HepG2 (cell line): ENCODE data around the gene H6PD. TPM values are rescaled to one million over a fixed set of nuclear protein-coding genes. Genes with fewer than 3 reads are reported as not detected.

Experiments used
- ATAC-seq: fragments of 200-7000 bp; cut with Tn5 transposase; 3 replicates; pipeline ENCODE4 v1.9.1; 2020; ENCODE audit warnings: mild to moderate bottlenecking, moderate library complexity
- BruUV-seq: library from RNA; stranded (reverse); fragments of 400-500 nt; replicated peaks from 2 replicates; lab custom pipeline; 2021; lab: Mats Ljungman, UMichigan
- CTCF ChIA-PET: fragments of 300-600 bp; formaldehyde crosslinking; extraction: SDS; loops from one replicate; lab custom pipeline; 2021; ENCODE audit warnings: low total read pairs, inconsistent platforms, low intra/inter-chr PET ratio; lab: Yijun Ruan, JAX
- POLR2A ChIA-PET: fragments of 350-600 bp; sonication (Branson Sonifier 250); formaldehyde crosslinking; loops from one replicate; lab custom pipeline; 2020; ENCODE audit warnings: antibody characterized with exemption, inconsistent platforms; lab: Yijun Ruan, JAX
- DNase-seq: peaks from one replicate; pipeline ENCODE4 v3.0.0-alpha.2; 2015; ENCODE audit warnings: low spot score
- FAIRE-seq: peaks from 3 replicates; lab custom pipeline; 2011; peaks lifted over from hg19 to GRCh38; lab: Jason Lieb, UNC
- H2AFZ ChIP-seq: one replicate; pipeline ENCODE4 v1.6.1; 2011; ENCODE audit warnings: low read length, inconsistent platforms
- H3K27ac ChIP-seq: fragments of 300-600 bp; 3 replicates; pipeline ENCODE4 v1.8.0; 2011; ENCODE audit warnings: mixed run types, mild to moderate bottlenecking, mixed read lengths, low read length, inconsistent platforms; ENCODE audit not compliant: insufficient read depth; ENCODE audit errors: extremely low read length
- H3K27me3 ChIP-seq, 2 experiments: fragments of 200-600 bp in 1 of 2; 2 replicates in 1 of 2; 3 replicates in 1 of 2; pipeline versions ENCODE4 v1.6.0 to v1.8.0; 2011; ENCODE audit warnings: low read length in 2 of 2, mild to moderate bottlenecking in 2 of 2, moderate library complexity in 2 of 2, inconsistent platforms in 1 of 2; ENCODE audit not compliant: insufficient read depth in 2 of 2, control insufficient read depth in 1 of 2
- H3K36me3 ChIP-seq, 2 experiments: fragments of 200-600 bp in 1 of 2; replicated peaks in 1 of 2; 2 replicates in 1 of 2; 3 replicates in 1 of 2; pipeline versions ENCODE4 v1.5.1 to v1.8.0; 2011; ENCODE audit warnings: low read length in 2 of 2, inconsistent platforms in 1 of 2; ENCODE audit not compliant: insufficient read depth in 2 of 2, control insufficient read depth in 1 of 2
- H3K4me1 ChIP-seq: 2 replicates; pipeline ENCODE4 v1.5.1; 2012; ENCODE audit warnings: low read length, inconsistent platforms; ENCODE audit not compliant: insufficient read depth
- H3K4me2 ChIP-seq: 2 replicates; pipeline ENCODE4 v1.6.0; 2011; ENCODE audit warnings: low read depth, low read length, inconsistent platforms
- H3K4me3 ChIP-seq, 3 experiments: fragments of 200-600 bp in 1 of 3; sonication (generic), shearing (Covaris generic) in 1 of 3; replicated peaks in 1 of 3; 2 replicates each; pipeline ENCODE4 v1.5.1; 2011 to 2016; ENCODE audit warnings: low read length in 3 of 3, inconsistent platforms in 2 of 3, low read depth in 2 of 3, mild to moderate bottlenecking in 2 of 3, control low read depth in 1 of 3, mixed read lengths in 1 of 3; ENCODE audit not compliant: insufficient read depth in 1 of 3
- H3K79me2 ChIP-seq: one replicate; pipeline ENCODE4 v1.6.1; 2011; ENCODE audit warnings: low read length, inconsistent platforms; ENCODE audit not compliant: insufficient read depth
- H3K9ac ChIP-seq: 2 replicates; pipeline ENCODE4 v1.6.0; 2011; ENCODE audit warnings: mild to moderate bottlenecking, low read depth, low read length, inconsistent platforms; ENCODE audit not compliant: insufficient read depth
- H3K9me3 ChIP-seq: 2 replicates; pipeline ENCODE4 v1.5.1; 2012; ENCODE audit warnings: mild to moderate bottlenecking, low read length
- H4K20me1 ChIP-seq: 2 replicates; pipeline ENCODE4 v1.6.0; 2011; ENCODE audit warnings: inconsistent platforms, mild to moderate bottlenecking, low read length, moderate library complexity; ENCODE audit not compliant: insufficient read depth
- EEA1 ChIP-seq: sonication (generic); formaldehyde crosslinking; IDR thresholded peaks from 2 replicates; pipeline ENCODE4 v1.5.1; 2020; ENCODE audit warnings: mild to moderate bottlenecking, missing genetic modification reagents, borderline replicate concordance
- ELK4 ChIP-seq: sonication (generic); formaldehyde crosslinking; IDR thresholded peaks from 2 replicates; pipeline ENCODE4 v1.9.0; 2021; ENCODE audit warnings: missing genetic modification reagents, borderline replicate concordance
- NFE2L2 ChIP-seq: fragments of 150-350 bp; IDR thresholded peaks from 2 replicates; pipeline ENCODE4 v1.6.1; 2014; ENCODE audit warnings: low read length
- ZNF549 ChIP-seq: sonication (generic); formaldehyde crosslinking; IDR thresholded peaks from 2 replicates; pipeline ENCODE4 v1.5.0; 2020; ENCODE audit warnings: missing genetic modification reagents
- ZNF629 ChIP-seq: sonication (generic); formaldehyde crosslinking; conservative IDR thresholded peaks from 2 replicates; pipeline ENCODE4 v1.5.0; 2020; ENCODE audit warnings: missing genetic modification reagents
- WGBS: methylation state at CpG from one replicate; pipeline ENCODE4 v1.1.6; 2017; ENCODE audit warnings: low lambda C conversion rate; 5-methylcytosine and 5-hydroxymethylcytosine counted together
- in situ Hi-C: cut with HindIII; loops from 2 replicates; pipeline ENCODE4 v1.10.0; 2017; ENCODE audit warnings: low pct_unique_long_range_greater_than_20kb; ENCODE audit not compliant: extremely low pct_ligation_motif_present
- intact Hi-C: fragments of 100-400 bp; cut with micrococcal nuclease; formaldehyde crosslinking; loops from one replicate; pipeline ENCODE4 v1.10.0; 2022; ENCODE audit not compliant: unreplicated experiment
- polyA plus RNA-seq, 8 experiments: library from polyadenylated mRNA; depleted of rRNA in 3 of 8; stranded (reverse) in 7 of 8; unstranded in 1 of 8; fragments of >200 nt; fragmentation: Illumina TruSeq in 4 of 8; extraction: Trizol in 4 of 8; gene quantifications; 2 replicates each; pipeline versions ENCODE4 v1.2.1 to v1.2.3, GENCODE V29; 2011 to 2016; ENCODE audit warnings: low read depth in 4 of 8, missing spikeins in 1 of 8, mixed read lengths in 1 of 8; ENCODE audit not compliant: insufficient read depth in 1 of 8
- total RNA-seq, 5 experiments: library from RNA; depleted of rRNA; stranded (reverse); fragments of >200 nt; fragmentation: Illumina TruSeq; extraction: Trizol; gene quantifications; 2 replicates each; pipeline ENCODE4 v1.2.3, GENCODE V29; 2016; ENCODE audit warnings: low read depth in 1 of 5
- TF ChIP-seq, protein P1 (sequence below): sonication (generic); formaldehyde crosslinking; IDR thresholded peaks from 2 replicates; pipeline ENCODE4 v1.4.0; 2020; ENCODE audit warnings: missing genetic modification reagents

The H6PD gene
- total and polyA plus RNA-seq, 2 of the 13 experiments (the other 11 are each of a cell fraction or from before 2014, with no cell fraction given), result 9.3 to 14.1 TPM

DNA sequence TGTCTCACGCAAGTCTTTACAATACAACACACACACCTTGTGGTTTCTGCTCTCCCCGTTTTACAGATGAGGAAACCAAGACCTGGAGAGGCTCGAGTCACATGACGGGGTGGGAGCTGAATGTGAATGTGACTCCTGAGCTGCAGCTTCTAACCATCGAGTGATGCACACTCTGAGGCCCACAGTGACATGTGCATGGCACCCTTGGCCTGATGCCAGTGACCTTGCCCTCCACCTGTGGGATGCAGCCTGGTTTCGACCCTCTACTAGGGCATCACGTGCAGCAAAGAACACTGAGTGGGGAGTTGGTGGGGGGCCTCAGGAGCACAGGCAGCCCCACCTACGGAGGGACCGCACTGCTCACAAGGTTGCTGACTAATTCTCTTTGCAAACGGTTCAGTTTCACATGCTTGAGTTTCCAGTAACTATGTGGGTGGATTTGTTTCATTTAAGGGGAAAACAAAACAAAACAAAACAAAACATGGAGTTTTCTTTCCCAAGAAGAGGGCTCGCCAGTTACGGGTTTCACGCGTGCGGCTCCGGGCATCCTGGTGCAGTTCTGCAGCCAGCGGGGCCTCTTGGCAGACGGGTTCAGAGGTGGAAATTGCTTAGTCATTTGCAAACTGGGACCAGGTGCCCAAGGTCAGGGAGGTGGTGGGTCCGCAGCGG lies 81.0 kb downstream of the H6PD start:
- TF ChIP-seq, protein P1, sequence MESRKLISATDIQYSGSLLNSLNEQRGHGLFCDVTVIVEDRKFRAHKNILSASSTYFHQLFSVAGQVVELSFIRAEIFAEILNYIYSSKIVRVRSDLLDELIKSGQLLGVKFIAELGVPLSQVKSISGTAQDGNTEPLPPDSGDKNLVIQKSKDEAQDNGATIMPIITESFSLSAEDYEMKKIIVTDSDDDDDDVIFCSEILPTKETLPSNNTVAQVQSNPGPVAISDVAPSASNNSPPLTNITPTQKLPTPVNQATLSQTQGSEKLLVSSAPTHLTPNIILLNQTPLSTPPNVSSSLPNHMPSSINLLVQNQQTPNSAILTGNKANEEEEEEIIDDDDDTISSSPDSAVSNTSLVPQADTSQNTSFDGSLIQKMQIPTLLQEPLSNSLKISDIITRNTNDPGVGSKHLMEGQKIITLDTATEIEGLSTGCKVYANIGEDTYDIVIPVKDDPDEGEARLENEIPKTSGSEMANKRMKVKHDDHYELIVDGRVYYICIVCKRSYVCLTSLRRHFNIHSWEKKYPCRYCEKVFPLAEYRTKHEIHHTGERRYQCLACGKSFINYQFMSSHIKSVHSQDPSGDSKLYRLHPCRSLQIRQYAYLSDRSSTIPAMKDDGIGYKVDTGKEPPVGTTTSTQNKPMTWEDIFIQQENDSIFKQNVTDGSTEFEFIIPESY, result peak; percentile 78; the same call in 1 of the 2 replicates
- no peak for TF ChIP-seq ZNF549 (CRISPR knock-in tag)
- TF ChIP-seq ELK4 (CRISPR knock-in tag), result no peak
- peak; percentile 46; the same call in 1 of the 2 replicates for TF ChIP-seq NFE2L2
- TF ChIP-seq EEA1, result no peak
- 0 out of 2 replicates have a peak, but pooled peaks have one; percentile 18 for TF ChIP-seq ZNF629
- Histone ChIP-seq H2AFZ (no peak overlapping the region), H3K4me1 (no peaks in the 10 kb centered on the region; the same call in 1 of the 2 replicates), H3K36me3 (no peaks in the 10 kb centered on the region), H4K20me1 (no peaks in the 10 kb centered on the region), H3K79me2 (no peaks in the 10 kb centered on the region), H3K27ac (no peak overlapping the region), H3K4me2 (no peak overlapping the region), H3K4me3 (no peak overlapping the region), H3K9me3 (no peaks in the 10 kb centered on the region), H3K27me3 (no peaks in the 10 kb centered on the region), H3K9ac (no peak overlapping the region)
- no TSS peak for BruUV-seq
- in situ Hi-C loops (no loop called here), intact Hi-C loops (no loop called here)
- no peak for DNase-seq
- CTCF ChIA-PET, result no interaction called here
- no peak for FAIRE-seq
- no peak for ATAC-seq
- 84% methylated on average over 19 of the region's 20 CpGs for WGBS
- POLR2A ChIA-PET, result no interaction called here
